ENCODE data around the gene COA1. TPM values are rescaled to one million over a fixed set of nuclear protein-coding genes. Genes with fewer than 3 reads are reported as not detected.

Gene COA1
- polyA plus RNA-seq, 1 donor (not counting 4 experiments of a cell fraction or from before 2014, with no cell fraction given) = 32.2 TPM

DNA sequence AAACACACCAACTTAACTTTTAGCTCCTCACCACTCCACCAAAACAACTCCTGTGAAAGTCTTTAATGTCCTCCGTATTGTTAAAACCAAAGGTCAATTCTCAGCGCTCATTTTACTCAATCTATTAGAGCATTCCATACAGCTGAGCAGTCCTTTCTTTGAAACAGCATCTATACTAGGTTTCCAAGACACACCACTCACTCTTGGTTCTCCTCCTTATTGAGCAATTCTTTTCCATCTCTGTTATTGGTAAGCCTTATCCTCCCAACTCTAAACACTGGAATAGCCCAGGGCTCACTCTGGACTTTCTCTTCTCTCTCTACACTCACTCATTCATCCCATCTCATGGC, 34.9 kb downstream of the COA1 start:
- no peak overlapping the region for H3K9ac ChIP-seq (ENCODE audit: control insufficient read depth, extremely low read depth, insufficient read depth, low read length)
- H3K79me2 ChIP-seq (ENCODE audit: control insufficient read depth, insufficient read depth, low read length) = peaks cover 86% of the 10 kb centered on the region
- no peak overlapping the region for H2AFZ ChIP-seq (ENCODE audit: control insufficient read depth, low read length)
- H3K9me3 ChIP-seq (ENCODE audit: control insufficient read depth, low read depth, low read length) = no peaks in the 10 kb centered on the region
- H4K20me1 ChIP-seq (ENCODE audit: control insufficient read depth, extremely low read depth, insufficient read depth, low read length) = no peaks in the 10 kb centered on the region
- TF ChIP-seq, protein P1, sequence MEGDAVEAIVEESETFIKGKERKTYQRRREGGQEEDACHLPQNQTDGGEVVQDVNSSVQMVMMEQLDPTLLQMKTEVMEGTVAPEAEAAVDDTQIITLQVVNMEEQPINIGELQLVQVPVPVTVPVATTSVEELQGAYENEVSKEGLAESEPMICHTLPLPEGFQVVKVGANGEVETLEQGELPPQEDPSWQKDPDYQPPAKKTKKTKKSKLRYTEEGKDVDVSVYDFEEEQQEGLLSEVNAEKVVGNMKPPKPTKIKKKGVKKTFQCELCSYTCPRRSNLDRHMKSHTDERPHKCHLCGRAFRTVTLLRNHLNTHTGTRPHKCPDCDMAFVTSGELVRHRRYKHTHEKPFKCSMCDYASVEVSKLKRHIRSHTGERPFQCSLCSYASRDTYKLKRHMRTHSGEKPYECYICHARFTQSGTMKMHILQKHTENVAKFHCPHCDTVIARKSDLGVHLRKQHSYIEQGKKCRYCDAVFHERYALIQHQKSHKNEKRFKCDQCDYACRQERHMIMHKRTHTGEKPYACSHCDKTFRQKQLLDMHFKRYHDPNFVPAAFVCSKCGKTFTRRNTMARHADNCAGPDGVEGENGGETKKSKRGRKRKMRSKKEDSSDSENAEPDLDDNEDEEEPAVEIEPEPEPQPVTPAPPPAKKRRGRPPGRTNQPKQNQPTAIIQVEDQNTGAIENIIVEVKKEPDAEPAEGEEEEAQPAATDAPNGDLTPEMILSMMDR (optimal IDR thresholded peaks at IDR 0.05 in 1 of 3, IDR thresholded peaks at IDR 0.05 in 1 of 3, conservative IDR thresholded peaks at IDR 0.05 in 1 of 3; ENCODE audit: extremely low read depth in 1 of 3, insufficient read depth in 2 of 3, low read length in 3 of 3) = no peak
- no peak for TF ChIP-seq EZH2 (IDR thresholded peaks at IDR 0.05; ENCODE audit: low read length)
- peak overlapping the region; percentile 31 for H3K4me2 ChIP-seq (ENCODE audit: control insufficient read depth, extremely low read depth, insufficient read depth, low read depth, low read length)
- dilution Hi-C loops (cut with MboI; ENCODE audit: extremely low pct_ligation_motif_present, low sequenced_read_pairs) = no loop called here
- no peaks in the 10 kb centered on the region for H3K27me3 ChIP-seq (ENCODE audit: control insufficient read depth, extremely low read depth, insufficient read depth, low read length)
- H3K9me1 ChIP-seq (ENCODE audit: control insufficient read depth, extremely low read depth, insufficient read depth, low read length) = peaks cover 4% of the 10 kb centered on the region
- FAIRE-seq (no peak), DNase-seq (ENCODE audit: low read depth, low spot score) (no peak)
- no peak overlapping the region for H3K4me3 ChIP-seq (ENCODE audit: control insufficient read depth in 2 of 3, extremely low read depth in 1 of 3, insufficient read depth in 2 of 3, low read depth in 1 of 3, low read length in 3 of 3)
- no peaks in the 10 kb centered on the region for H3K36me3 ChIP-seq (ENCODE audit: control insufficient read depth in 2 of 2, extremely low read depth in 1 of 2, insufficient read depth in 2 of 2, low read length in 2 of 2)
- peaks cover 31% of the 10 kb centered on the region for H3K4me1 ChIP-seq (ENCODE audit: control insufficient read depth, extremely low read depth, insufficient read depth, low read length)
- no peak overlapping the region for H3K27ac ChIP-seq (ENCODE audit: control insufficient read depth, insufficient read depth, low read length)

DNA sequence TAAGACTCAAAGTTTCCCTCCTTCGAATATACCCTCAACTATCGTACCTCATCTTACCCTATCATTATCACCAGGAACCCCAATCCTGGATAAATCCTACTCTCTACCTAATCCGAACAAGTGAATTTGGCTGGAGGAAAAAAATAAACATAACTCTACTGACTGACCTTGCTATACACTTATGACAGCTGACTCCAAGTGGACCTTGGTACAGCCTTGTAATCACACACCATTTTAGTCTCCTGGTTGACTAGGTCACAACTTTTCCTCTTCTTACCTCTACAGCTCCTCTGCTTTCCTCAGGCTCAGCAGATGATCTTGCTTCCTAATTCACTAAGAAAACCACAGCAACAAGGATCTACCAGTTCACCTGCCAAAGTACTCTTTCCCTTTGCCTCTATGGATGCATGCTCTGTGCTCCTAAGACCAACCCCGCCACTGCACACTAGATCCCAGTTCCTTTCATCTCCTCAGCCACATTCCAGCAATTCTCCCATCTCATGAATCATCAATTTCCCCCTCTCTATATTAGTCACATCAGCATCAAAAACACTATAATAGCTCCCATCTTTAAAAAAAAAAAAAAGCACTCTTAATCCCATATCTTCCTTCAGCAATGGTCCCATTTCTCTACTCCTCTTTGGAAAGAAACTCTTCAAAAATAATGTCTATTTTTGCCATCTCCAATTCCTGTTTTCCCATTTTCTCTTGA, 35.5 kb downstream of the COA1 start:
- Histone ChIP-seq H3K79me2 (ENCODE audit: control insufficient read depth, insufficient read depth, low read length) (peaks cover 87% of the 10 kb centered on the region), H3K4me2 (ENCODE audit: control insufficient read depth, extremely low read depth, insufficient read depth, low read depth, low read length) (peak overlapping the region; percentile 31), H2AFZ (ENCODE audit: control insufficient read depth, low read length) (no peak overlapping the region), H3K27me3 (ENCODE audit: control insufficient read depth, extremely low read depth, insufficient read depth, low read length) (no peaks in the 10 kb centered on the region), H3K36me3 (ENCODE audit: control insufficient read depth in 2 of 2, extremely low read depth in 1 of 2, insufficient read depth in 2 of 2, low read length in 2 of 2) (no peaks in the 10 kb centered on the region), H3K27ac (ENCODE audit: control insufficient read depth, insufficient read depth, low read length) (no peak overlapping the region), H3K9me1 (ENCODE audit: control insufficient read depth, extremely low read depth, insufficient read depth, low read length) (peaks cover 4% of the 10 kb centered on the region), H3K4me1 (ENCODE audit: control insufficient read depth, extremely low read depth, insufficient read depth, low read length) (peaks cover 30% of the 10 kb centered on the region), H3K4me3 (ENCODE audit: control insufficient read depth in 2 of 3, extremely low read depth in 1 of 3, insufficient read depth in 2 of 3, low read depth in 1 of 3, low read length in 3 of 3) (no peak overlapping the region), H3K9me3 (ENCODE audit: control insufficient read depth, low read depth, low read length) (no peaks in the 10 kb centered on the region), H3K9ac (ENCODE audit: control insufficient read depth, extremely low read depth, insufficient read depth, low read length) (no peak overlapping the region), H4K20me1 (ENCODE audit: control insufficient read depth, extremely low read depth, insufficient read depth, low read length) (no peaks in the 10 kb centered on the region)
- DNase-seq (ENCODE audit: low read depth, low spot score) = no peak
- FAIRE-seq = peak; percentile 36
- TF ChIP-seq, protein P1 (optimal IDR thresholded peaks at IDR 0.05 in 1 of 3, IDR thresholded peaks at IDR 0.05 in 1 of 3, conservative IDR thresholded peaks at IDR 0.05 in 1 of 3; ENCODE audit: extremely low read depth in 1 of 3, insufficient read depth in 2 of 3, low read length in 3 of 3) = no peak
- TF ChIP-seq EZH2 (IDR thresholded peaks at IDR 0.05; ENCODE audit: low read length) = no peak
- dilution Hi-C loops (cut with MboI; ENCODE audit: extremely low pct_ligation_motif_present, low sequenced_read_pairs) = no loop called here
